ENCODE data around the gene ALPK3.

The ALPK3 gene

DNA sequence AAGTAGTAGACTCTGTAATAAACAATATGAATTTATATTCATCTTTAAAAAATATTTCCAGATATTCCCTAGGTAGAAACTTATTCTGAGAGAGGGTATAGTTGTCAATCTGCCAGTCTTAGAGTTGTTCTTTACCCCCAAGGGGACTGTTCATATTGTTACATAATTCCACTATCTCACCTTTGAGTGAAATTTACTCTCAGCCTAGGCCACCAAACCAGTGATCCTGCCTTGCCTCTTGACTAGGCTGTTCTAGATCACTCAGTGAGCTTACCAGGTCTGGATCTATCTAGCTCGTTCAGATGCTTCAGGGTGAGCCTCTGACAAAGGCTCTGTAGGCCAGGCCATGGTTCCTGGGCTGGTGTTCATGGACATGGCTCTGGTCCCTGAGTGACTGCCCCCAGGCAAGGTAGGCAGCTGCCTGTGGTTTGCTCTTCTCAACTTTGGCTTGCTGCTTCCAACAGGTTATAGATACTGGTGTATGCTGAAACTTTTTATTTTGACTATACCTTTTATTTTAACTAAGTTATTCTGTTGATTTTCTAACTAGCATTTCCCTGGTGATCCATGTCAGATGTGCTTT, 41.2 kb upstream of the ALPK3 start:
- H2BK15ac ChIP-seq (replicated peaks; ENCODE audit: low read depth) = no peak overlapping the region
- peaks cover 8% of the 10 kb centered on the region for H3K79me1 ChIP-seq (ENCODE audit: low read length)
- no peak overlapping the region for H2AK5ac ChIP-seq (ENCODE audit: low read length)
- no peak overlapping the region for H3K27ac ChIP-seq (ENCODE audit: low read depth, low read length)
- no CpG with 5 or more reads among the region's 1 CpG for WGBS (ENCODE audit: extremely low coverage, insufficient coverage, low lambda C conversion rate)
- no peak for DNase-seq
- H3K18ac ChIP-seq (ENCODE audit: low read length) = no peak overlapping the region
- H2BK120ac ChIP-seq (ENCODE audit: low read depth, low read length) = no peak overlapping the region
- H4K5ac ChIP-seq (ENCODE audit: low read length) = no peak overlapping the region
- no peak overlapping the region for H3K9ac ChIP-seq (ENCODE audit: low read length)
- H3K4me1 ChIP-seq (ENCODE audit: control insufficient read depth, low read depth, low read length) = no peaks in the 10 kb centered on the region
- H3K27me3 ChIP-seq (ENCODE audit: insufficient read depth, low read length, poor library complexity) = no peaks in the 10 kb centered on the region
- H3K79me2 ChIP-seq (ENCODE audit: control insufficient read depth, insufficient read depth, low read length) = peaks cover 11% of the 10 kb centered on the region
- no peak overlapping the region for H3K56ac ChIP-seq (ENCODE audit: low read length)
- H3K23ac ChIP-seq (ENCODE audit: low read length) = no peak overlapping the region
- H3K36me3 ChIP-seq (ENCODE audit: control insufficient read depth, insufficient read depth, low read length) = no peaks in the 10 kb centered on the region
- H3K4ac ChIP-seq (ENCODE audit: low read depth, low read length) = no peak overlapping the region
- no peak overlapping the region for H4K8ac ChIP-seq (ENCODE audit: low read depth, low read length)
- H2BK5ac ChIP-seq (ENCODE audit: low read length) = no peak overlapping the region
- no peak overlapping the region for H3K4me3 ChIP-seq (ENCODE audit: low read length)
- H3K4me2 ChIP-seq (ENCODE audit: low read length) = no peak overlapping the region

DNA sequence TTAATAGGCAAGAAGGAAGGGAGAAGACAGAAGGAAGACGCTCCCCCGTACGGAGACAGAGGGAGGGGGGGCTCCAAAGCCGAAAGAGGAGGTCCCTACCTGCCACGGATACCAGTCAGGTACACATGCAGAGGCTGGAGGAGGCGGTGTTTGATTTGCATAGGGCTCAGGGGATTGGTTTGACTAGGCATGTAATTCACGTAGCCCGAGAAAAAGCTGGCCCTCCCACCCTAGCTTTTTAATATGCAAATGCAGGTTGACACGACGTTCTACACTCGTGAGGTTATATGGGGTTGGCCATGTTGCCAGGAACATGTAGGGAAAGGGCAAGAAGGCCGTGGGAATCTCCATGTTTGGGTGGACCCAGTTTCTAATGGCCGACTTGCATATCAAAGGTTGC, 39.0 kb upstream of the ALPK3 start:
- Histone ChIP-seq H4K5ac (ENCODE audit: low read length) (no peak overlapping the region), H3K18ac (ENCODE audit: low read length) (no peak overlapping the region), H3K79me2 (ENCODE audit: control insufficient read depth, insufficient read depth, low read length) (peaks cover 6% of the 10 kb centered on the region), H3K23ac (ENCODE audit: low read length) (no peak overlapping the region), H2BK15ac (replicated peaks; ENCODE audit: low read depth) (no peak overlapping the region), H3K4me2 (ENCODE audit: low read length) (no peak overlapping the region), H3K36me3 (ENCODE audit: control insufficient read depth, insufficient read depth, low read length) (no peaks in the 10 kb centered on the region), H3K4me1 (ENCODE audit: control insufficient read depth, low read depth, low read length) (no peaks in the 10 kb centered on the region), H3K27ac (ENCODE audit: low read depth, low read length) (no peak overlapping the region), H2AK5ac (ENCODE audit: low read length) (no peak overlapping the region), H3K79me1 (ENCODE audit: low read length) (peaks cover 5% of the 10 kb centered on the region), H3K56ac (ENCODE audit: low read length) (no peak overlapping the region), H4K8ac (ENCODE audit: low read depth, low read length) (no peak overlapping the region), H3K9ac (ENCODE audit: low read length) (no peak overlapping the region), H3K4ac (ENCODE audit: low read depth, low read length) (no peak overlapping the region), H2BK120ac (ENCODE audit: low read depth, low read length) (no peak overlapping the region), H3K27me3 (ENCODE audit: insufficient read depth, low read length, poor library complexity) (no peaks in the 10 kb centered on the region), H3K4me3 (ENCODE audit: low read length) (no peak overlapping the region), H2BK5ac (ENCODE audit: low read length) (no peak overlapping the region)
- peak; percentile 31 for DNase-seq
- WGBS (ENCODE audit: extremely low coverage, insufficient coverage, low lambda C conversion rate) = no CpG with 5 or more reads among the region's 13 CpGs

DNA sequence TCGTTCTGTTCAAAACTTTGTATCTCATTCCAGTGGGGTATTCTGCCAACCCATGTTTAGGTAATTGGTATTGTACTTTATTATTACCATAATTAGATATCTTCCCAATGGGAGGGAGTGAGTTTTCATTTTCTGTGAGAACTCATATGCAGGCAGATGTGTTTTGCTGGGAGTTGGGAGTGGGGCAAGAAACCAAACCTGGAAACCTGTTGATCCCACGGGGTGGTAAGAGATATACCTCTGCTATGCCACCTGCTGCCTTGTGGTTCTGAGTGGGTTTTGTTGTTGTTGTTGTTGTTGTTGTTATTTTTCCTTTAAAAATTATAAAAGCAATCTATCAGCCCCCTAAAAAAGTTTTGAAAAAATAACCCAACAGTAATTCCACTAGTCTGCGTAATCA, 36.7 kb upstream of the ALPK3 start:
- peaks cover 5% of the 10 kb centered on the region for H3K36me3 ChIP-seq (ENCODE audit: control insufficient read depth, insufficient read depth, low read length)
- H3K9ac ChIP-seq (ENCODE audit: low read length) = no peak overlapping the region
- no peak overlapping the region for H2BK5ac ChIP-seq (ENCODE audit: low read length)
- WGBS (ENCODE audit: extremely low coverage, insufficient coverage, low lambda C conversion rate) = no CpG with 5 or more reads among the region's 3 CpGs
- H3K18ac ChIP-seq (ENCODE audit: low read length) = no peak overlapping the region
- H3K4me3 ChIP-seq (ENCODE audit: low read length) = no peak overlapping the region
- no peak overlapping the region for H3K4ac ChIP-seq (ENCODE audit: low read depth, low read length)
- H2BK15ac ChIP-seq (replicated peaks; ENCODE audit: low read depth) = no peak overlapping the region
- H3K27ac ChIP-seq (ENCODE audit: low read depth, low read length) = no peak overlapping the region
- H2BK120ac ChIP-seq (ENCODE audit: low read depth, low read length) = no peak overlapping the region
- no peak overlapping the region for H3K23ac ChIP-seq (ENCODE audit: low read length)
- peaks cover 5% of the 10 kb centered on the region for H3K79me2 ChIP-seq (ENCODE audit: control insufficient read depth, insufficient read depth, low read length)
- no peak overlapping the region for H2AK5ac ChIP-seq (ENCODE audit: low read length)
- DNase-seq = no peak
- H4K5ac ChIP-seq (ENCODE audit: low read length) = no peak overlapping the region
- no peaks in the 10 kb centered on the region for H3K4me1 ChIP-seq (ENCODE audit: control insufficient read depth, low read depth, low read length)
- H3K56ac ChIP-seq (ENCODE audit: low read length) = no peak overlapping the region
- H4K8ac ChIP-seq (ENCODE audit: low read depth, low read length) = no peak overlapping the region
- H3K27me3 ChIP-seq (ENCODE audit: insufficient read depth, low read length, poor library complexity) = no peaks in the 10 kb centered on the region
- peaks cover 11% of the 10 kb centered on the region for H3K79me1 ChIP-seq (ENCODE audit: low read length)
- no peak overlapping the region for H3K4me2 ChIP-seq (ENCODE audit: low read length)

DNA sequence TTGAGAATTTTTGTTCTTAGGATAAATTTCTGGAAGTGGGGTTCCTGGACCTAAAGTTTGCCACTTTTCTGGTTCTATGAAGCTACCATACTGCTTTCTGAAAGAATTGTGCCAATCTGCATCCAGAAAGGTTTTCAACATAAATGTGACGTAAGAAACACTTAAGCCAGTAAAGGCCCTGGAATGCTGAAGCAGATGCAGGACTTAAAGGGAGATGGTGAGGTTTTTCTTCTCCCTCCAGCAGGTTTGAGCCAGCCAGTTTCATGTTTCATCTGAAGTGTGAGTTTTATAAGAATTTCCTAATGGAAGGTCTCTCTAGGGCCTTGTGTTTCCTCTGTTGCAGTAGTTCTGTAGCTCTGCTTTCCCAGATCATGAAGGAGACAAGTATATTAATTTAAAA, 35.7 kb upstream of the ALPK3 start:
- Histone ChIP-seq H3K36me3 (ENCODE audit: control insufficient read depth, insufficient read depth, low read length) (peaks cover 5% of the 10 kb centered on the region), H2BK5ac (ENCODE audit: low read length) (no peak overlapping the region), H3K9ac (ENCODE audit: low read length) (no peak overlapping the region), H4K8ac (ENCODE audit: low read depth, low read length) (no peak overlapping the region), H3K4me2 (ENCODE audit: low read length) (no peak overlapping the region), H2BK120ac (ENCODE audit: low read depth, low read length) (no peak overlapping the region), H2AK5ac (ENCODE audit: low read length) (no peak overlapping the region), H3K18ac (ENCODE audit: low read length) (no peak overlapping the region), H3K79me2 (ENCODE audit: control insufficient read depth, insufficient read depth, low read length) (peaks cover 9% of the 10 kb centered on the region), H3K79me1 (ENCODE audit: low read length) (peaks cover 10% of the 10 kb centered on the region), H3K27ac (ENCODE audit: low read depth, low read length) (no peak overlapping the region), H3K27me3 (ENCODE audit: insufficient read depth, low read length, poor library complexity) (no peaks in the 10 kb centered on the region), H4K5ac (ENCODE audit: low read length) (no peak overlapping the region), H3K4ac (ENCODE audit: low read depth, low read length) (no peak overlapping the region), H2BK15ac (replicated peaks; ENCODE audit: low read depth) (no peak overlapping the region), H3K56ac (ENCODE audit: low read length) (no peak overlapping the region), H3K23ac (ENCODE audit: low read length) (no peak overlapping the region), H3K4me3 (ENCODE audit: low read length) (no peak overlapping the region), H3K4me1 (ENCODE audit: control insufficient read depth, low read depth, low read length) (no peaks in the 10 kb centered on the region)
- no peak for DNase-seq
- WGBS (ENCODE audit: extremely low coverage, insufficient coverage, low lambda C conversion rate) = no CpG with 5 or more reads among the region's 1 CpG

DNA sequence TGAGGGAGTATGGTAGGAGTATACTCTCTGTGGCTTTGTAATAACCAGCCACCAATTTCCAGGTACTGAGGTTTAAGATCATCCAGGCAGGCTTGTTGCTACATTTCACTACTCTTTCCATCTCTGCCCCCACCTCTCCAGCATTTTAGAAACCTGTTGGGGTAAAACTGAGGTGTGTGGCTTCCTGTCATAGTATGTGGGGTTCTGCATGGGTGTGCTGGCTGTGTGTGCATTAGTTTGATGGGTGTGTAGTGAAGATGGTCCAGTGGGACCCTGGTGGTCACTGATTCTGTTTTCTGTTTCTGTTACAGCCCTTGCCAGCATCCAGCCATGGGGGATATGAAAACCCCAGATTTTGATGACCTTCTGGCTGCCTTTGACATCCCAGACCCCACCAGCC, 34.8 kb upstream of the ALPK3 start:
- Histone ChIP-seq H3K4me1 (ENCODE audit: control insufficient read depth, low read depth, low read length) (no peaks in the 10 kb centered on the region), H2BK120ac (ENCODE audit: low read depth, low read length) (no peak overlapping the region), H2AK5ac (ENCODE audit: low read length) (no peak overlapping the region), H4K5ac (ENCODE audit: low read length) (no peak overlapping the region), H3K27me3 (ENCODE audit: insufficient read depth, low read length, poor library complexity) (no peaks in the 10 kb centered on the region), H2BK5ac (ENCODE audit: low read length) (no peak overlapping the region), H3K79me1 (ENCODE audit: low read length) (peaks cover 14% of the 10 kb centered on the region), H3K79me2 (ENCODE audit: control insufficient read depth, insufficient read depth, low read length) (peaks cover 13% of the 10 kb centered on the region), H3K4me3 (ENCODE audit: low read length) (no peak overlapping the region), H3K4ac (ENCODE audit: low read depth, low read length) (no peak overlapping the region), H3K4me2 (ENCODE audit: low read length) (no peak overlapping the region), H3K27ac (ENCODE audit: low read depth, low read length) (no peak overlapping the region), H3K36me3 (ENCODE audit: control insufficient read depth, insufficient read depth, low read length) (peaks cover 5% of the 10 kb centered on the region), H3K9ac (ENCODE audit: low read length) (no peak overlapping the region), H2BK15ac (replicated peaks; ENCODE audit: low read depth) (no peak overlapping the region), H3K18ac (ENCODE audit: low read length) (no peak overlapping the region), H4K8ac (ENCODE audit: low read depth, low read length) (no peak overlapping the region), H3K56ac (ENCODE audit: low read length) (no peak overlapping the region), H3K23ac (ENCODE audit: low read length) (no peak overlapping the region)
- DNase-seq = no peak

DNA sequence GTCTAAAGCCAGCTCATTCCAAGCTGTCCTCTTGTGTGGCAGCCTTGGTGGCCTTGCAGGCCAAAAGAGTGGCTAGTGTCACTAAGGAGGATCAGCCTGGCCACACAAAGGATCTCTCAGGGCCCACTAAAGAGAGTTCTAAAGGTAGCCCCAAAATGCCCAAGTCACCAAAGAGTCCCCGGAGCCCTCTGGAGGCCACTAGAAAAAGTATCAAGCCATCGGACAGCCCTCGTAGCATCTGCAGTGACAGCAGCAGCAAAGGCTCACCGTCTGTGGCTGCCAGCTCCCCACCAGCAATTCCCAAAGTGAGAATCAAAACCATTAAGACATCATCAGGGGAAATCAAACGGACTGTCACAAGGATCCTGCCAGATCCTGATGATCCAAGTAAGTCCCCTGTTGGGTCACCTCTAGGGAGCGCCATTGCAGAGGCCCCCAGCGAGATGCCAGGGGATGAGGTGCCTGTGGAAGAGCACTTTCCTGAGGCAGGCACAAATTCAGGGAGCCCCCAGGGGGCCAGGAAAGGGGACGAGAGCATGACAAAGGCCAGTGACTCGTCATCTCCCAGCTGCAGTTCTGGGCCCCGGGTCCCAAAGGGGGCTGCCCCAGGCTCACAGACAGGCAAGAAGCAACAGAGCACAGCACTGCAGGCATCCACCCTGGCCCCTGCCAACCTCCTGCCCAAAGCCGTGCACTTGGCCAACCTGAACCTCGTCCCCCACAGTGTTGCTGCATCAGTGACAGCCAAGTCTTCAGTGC, 33.5 kb upstream of the ALPK3 start:
- H3K23ac ChIP-seq (ENCODE audit: low read length) = no peak overlapping the region
- H3K4me2 ChIP-seq (ENCODE audit: low read length) = no peak overlapping the region
- H3K4me3 ChIP-seq (ENCODE audit: low read length) = no peak overlapping the region
- no peak overlapping the region for H2BK5ac ChIP-seq (ENCODE audit: low read length)
- no peak overlapping the region for H3K56ac ChIP-seq (ENCODE audit: low read length)
- H2BK120ac ChIP-seq (ENCODE audit: low read depth, low read length) = no peak overlapping the region
- no peak overlapping the region for H2AK5ac ChIP-seq (ENCODE audit: low read length)
- H3K79me1 ChIP-seq (ENCODE audit: low read length) = peaks cover 16% of the 10 kb centered on the region
- H3K4ac ChIP-seq (ENCODE audit: low read depth, low read length) = no peak overlapping the region
- H3K27me3 ChIP-seq (ENCODE audit: insufficient read depth, low read length, poor library complexity) = no peaks in the 10 kb centered on the region
- peaks cover 5% of the 10 kb centered on the region for H3K36me3 ChIP-seq (ENCODE audit: control insufficient read depth, insufficient read depth, low read length)
- no peak overlapping the region for H4K5ac ChIP-seq (ENCODE audit: low read length)
- H3K79me2 ChIP-seq (ENCODE audit: control insufficient read depth, insufficient read depth, low read length) = peaks cover 20% of the 10 kb centered on the region
- no CpG with 5 or more reads among the region's 12 CpGs for WGBS (ENCODE audit: extremely low coverage, insufficient coverage, low lambda C conversion rate)
- no peak overlapping the region for H3K27ac ChIP-seq (ENCODE audit: low read depth, low read length)
- DNase-seq = peak; percentile 48
- no peak overlapping the region for H2BK15ac ChIP-seq (replicated peaks; ENCODE audit: low read depth)
- no peak overlapping the region for H3K9ac ChIP-seq (ENCODE audit: low read length)
- no peaks in the 10 kb centered on the region for H3K4me1 ChIP-seq (ENCODE audit: control insufficient read depth, low read depth, low read length)
- H3K18ac ChIP-seq (ENCODE audit: low read length) = no peak overlapping the region
- no peak overlapping the region for H4K8ac ChIP-seq (ENCODE audit: low read depth, low read length)
